HG02798 (cell line): Measurements from ENCODE around the gene SLFN14.
"Not testable (repeated sequence)": the region's sequence is repeated elsewhere in the genome, so short reads cannot be mapped to it uniquely, and the experiment has no call there.

Experiments
- ATAC-seq: cut with Tn5 transposase; IDR thresholded peaks from one replicate; pipeline ENCODE4 v1.9.1; 2021; ENCODE audit warnings: mild to moderate bottlenecking; ENCODE audit not compliant: unreplicated experiment, poor library complexity

The SLFN14 gene

DNA sequence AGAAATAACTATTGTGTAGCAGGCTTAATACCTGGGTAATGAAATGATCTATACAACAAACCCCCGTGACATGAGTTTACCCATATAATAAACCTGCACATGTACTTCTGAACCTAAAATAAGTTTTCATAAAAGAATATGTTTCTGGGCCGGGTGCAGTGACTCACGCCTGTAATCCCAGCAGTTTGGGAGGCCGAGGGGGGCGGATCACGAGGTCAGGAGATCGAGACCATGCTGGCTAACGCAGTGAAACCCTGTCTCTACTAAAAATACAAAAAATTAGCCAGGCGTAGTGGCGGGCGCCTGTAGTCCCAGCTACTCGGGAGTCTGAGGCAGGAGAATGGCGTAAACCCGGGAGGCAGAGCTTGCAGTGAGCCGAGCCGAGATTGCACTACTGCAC, 2.6 kb upstream of the SLFN14 start:
- ATAC-seq, result not testable (repeated sequence)

DNA sequence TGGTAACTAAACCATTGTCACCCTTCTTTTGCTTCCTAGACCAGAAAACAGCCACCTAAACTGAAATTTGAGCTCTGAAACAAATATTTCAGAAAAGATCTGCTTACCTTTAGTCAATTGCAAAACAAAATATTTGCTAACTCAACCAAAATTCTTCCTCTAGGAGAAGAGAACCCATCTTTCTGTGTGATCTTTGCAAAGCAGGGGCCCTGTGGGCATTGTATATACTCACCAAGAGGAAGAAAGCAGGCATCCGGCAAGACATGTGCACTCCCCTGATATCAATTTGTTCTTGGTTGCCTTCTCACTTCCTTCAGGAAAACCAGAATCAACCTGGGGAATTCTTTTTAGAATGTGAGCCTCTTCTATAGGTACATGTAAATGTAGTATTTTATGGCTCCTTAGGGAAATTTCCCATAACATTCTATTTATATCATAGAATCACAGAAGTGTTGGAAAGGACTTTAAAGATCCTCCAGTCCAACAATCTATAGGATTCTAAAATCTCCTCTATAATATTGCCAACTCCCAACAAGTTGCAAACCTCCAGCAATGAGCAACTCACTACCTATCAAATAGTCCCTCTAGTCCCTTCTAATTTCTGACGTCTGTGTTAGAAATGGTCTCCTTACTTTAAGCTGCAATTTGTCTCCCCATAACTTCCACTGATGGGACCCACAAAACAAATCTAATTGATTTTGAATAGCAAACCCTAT, 966 bp downstream of the SLFN14 start:
- no peak for ATAC-seq

DNA sequence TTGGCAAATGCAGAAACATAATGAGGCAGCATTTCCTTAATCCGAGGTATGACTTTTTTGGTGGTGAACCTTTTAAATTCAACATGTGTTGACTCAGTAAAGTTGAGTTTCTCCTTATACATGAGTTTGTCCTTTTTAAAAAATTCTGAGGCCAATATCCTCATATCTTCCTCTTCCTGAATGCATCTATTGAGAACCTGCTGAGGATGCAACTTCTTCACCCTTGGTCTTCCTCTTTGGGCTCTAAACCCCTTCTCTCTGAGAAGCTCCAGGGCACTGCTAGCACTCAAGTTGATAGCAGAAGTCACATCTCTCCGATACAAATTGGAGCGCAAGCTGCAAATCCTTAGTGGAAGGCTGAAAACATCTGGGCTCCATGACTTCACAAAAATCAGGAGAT, 3.3 kb downstream of the SLFN14 start:
- ATAC-seq, result no peak

DNA sequence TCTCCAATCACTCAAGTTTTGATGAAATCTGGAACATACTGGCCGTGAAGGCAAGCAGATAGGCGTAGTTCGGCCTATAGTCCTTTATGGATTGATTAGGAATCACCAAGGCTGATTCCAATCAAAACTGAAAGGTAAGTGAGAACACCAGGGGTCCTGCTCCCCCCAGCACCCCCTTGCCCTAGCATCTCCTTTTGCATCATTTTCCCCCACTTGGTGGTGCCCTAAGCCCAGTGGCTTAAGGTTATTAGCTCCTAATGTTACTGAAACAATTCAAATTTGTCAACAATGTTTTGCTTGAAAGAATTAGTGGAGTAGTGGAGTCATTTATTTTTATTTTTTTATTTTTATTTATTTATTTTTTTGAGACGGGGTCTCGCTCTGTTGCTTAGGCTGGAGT, 4.9 kb downstream of the SLFN14 start:
- ATAC-seq, result no peak

DNA sequence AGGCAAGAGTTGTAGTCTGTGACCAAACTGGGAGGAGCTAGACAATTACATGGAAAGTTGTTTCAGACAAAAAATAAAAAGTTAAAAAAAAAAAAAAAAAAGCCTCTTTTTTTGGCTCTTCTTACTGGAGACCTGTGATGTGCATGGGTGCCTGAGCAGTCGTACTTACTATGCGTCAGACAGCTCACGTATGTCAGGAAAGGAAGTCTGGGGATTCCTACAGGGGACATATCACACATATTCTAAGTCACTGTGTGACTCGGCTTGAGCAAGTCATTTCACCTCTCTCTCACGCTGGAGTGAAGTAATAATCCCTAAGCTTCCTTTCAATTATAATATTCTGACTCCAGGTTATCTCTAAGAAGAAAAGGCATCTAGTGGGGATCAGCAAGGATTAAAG, 6.0 kb downstream of the SLFN14 start:
- no peak for ATAC-seq

DNA sequence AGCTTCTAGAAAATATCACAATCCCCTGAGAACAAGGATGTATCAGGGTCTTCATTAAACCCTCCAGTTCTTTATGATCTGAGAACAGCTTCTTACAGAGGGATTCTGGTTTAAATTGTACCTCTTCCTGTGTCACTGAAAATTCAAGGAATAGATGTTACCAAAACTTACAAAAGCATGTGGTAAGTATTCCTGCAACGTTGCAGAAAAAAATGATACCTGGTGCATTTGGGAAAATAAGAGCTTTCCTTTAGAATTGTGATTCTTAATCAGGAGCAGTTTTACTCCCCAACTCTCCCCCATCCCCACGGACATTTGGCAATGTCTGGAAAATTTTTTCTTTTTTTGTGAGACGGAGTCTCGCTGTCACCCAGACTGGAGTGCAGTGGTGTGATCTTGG, 7.3 kb downstream of the SLFN14 start:
- ATAC-seq, result no peak

DNA sequence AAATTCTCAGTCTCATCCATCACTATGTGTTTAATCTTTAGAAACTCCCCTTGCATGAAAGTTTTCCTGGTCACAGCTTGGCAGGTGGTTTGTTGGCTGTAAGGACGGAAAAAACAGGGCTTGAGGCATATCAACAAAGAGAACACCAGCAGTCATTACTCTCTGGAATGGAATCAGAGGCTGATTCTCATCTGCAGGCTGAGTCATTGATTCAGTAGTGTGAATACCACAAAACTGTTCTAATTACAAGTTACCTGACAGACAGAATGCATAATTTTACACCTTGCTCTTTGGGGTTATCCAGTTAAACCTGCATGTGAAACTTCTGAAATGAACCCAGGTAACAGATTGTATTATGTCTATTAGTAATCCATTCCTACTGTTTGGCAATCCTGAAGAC, 11.6 kb downstream of the SLFN14 start:
- no peak for ATAC-seq

DNA sequence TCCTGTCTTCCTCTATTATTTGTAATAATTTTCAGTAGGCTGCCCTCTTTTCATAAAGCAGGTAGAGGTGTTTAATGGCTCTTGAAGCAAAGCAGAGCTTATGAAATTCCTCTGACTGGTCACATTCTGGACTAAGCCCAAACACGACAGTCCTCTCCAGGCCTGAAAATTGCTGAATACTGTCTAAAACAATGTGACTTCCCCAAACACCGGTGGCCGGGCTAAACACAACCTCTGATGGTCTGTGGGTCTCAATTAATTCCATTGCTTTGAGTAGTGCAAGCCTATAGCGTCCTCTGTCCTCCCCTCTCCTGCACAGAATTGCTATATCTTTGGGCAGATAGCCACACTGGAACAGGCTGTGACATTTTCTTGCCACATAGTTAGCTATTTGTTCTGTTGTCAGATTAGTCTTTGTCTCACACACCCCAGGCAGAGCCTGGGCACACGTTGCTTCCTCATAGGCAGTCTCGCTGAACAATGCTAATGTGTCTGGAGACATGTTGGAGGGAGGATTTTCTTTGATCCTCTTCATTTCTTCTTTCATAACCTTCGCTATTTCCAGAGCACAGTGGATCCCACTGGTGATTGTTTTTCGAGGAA, 12.3 kb downstream of the SLFN14 start:
- ATAC-seq, result no peak

DNA sequence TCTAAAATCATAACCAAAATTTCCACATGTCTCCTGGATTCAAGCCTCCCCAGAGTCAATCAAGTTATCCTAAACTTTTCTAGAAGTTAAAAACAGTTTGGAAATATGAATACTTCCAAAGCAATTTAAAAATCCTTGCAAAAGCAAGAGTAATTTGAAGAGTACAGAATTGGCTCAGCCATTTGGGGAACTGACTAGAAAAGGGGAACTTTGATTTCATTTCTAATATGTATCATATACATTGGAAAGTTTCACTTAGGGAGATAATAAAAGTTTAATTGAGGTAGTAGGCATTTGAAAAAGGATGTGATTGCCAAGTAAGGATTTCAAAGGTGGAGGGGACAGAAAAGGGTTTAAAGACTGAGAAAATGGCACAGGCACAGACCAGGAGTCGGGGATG, 14.1 kb downstream of the SLFN14 start:
- ATAC-seq, result no peak

DNA sequence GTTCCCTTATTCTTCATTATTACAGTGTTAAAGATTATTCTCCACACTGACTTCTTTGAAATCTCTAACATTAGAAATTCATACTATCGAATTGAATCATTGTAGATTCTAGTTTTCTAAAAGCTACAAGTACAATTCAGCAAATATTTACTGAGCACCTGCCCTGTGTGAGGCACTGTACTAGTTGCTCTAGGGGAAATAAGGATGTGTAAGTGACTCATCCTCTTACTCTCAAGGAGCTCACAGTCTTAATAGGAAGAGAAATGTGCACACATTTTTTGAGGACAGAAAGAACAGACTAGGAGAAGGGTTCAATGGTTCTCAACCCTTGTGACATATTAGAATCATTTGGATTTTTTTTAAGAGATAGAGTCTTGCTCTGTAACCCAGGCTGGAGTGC, 15.5 kb downstream of the SLFN14 start:
- no peak for ATAC-seq

DNA sequence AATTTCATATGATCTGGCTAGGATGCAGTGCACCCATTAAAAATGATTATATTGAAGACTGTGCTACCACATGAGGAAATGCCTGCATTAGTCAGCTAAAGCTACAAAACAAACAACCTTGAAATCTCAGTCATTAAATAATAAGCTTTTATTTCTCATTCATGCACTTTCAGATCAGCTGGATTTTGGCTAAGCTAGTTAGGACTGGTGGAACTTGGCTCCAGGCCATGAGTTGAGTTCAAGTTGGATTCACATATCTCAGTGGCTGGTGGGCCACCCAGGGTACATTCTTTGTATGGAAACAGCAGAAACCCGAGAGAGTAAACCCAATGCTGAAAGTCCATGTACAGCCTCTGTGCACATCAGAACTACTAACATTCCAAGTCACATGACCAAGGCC, 16.8 kb downstream of the SLFN14 start:
- no peak for ATAC-seq

DNA sequence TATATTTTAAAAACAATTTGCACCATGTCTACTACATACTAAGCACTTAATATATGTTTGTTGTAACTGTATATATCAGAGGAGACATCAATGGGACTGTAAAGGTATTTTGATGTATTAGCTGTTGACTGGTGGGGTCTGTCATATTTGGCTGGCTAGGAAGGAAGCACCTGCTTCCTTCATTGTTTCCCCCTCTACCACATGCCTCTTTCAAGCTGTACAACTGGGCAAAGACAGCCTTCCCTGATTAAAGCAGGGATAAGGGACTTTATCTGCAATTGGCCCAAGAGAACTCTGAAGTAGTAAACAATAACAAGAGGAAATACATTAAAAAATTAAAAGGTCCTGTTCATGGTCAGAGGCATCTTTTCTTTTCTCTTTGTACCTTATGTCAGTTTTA, 17.6 kb downstream of the SLFN14 start:
- ATAC-seq, result no peak

DNA sequence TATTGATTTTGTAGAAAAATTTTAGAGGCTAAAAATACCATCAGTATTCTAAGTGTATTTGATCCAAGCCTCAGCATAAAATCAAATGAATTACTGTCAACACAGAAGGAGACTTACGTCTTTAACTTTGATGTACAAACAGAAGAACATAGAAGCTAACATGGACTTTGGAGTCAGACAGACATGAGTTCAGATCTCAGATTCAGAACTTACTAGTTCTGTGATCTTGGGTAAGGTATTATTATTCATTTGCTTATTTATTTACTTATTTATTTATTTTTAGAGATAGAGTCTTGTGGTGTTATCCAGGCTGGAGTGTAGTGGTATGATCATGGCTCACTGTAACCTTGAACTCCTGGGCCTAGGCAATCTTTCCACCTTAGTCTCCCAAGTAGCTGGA, 19.2 kb downstream of the SLFN14 start:
- no peak for ATAC-seq

DNA sequence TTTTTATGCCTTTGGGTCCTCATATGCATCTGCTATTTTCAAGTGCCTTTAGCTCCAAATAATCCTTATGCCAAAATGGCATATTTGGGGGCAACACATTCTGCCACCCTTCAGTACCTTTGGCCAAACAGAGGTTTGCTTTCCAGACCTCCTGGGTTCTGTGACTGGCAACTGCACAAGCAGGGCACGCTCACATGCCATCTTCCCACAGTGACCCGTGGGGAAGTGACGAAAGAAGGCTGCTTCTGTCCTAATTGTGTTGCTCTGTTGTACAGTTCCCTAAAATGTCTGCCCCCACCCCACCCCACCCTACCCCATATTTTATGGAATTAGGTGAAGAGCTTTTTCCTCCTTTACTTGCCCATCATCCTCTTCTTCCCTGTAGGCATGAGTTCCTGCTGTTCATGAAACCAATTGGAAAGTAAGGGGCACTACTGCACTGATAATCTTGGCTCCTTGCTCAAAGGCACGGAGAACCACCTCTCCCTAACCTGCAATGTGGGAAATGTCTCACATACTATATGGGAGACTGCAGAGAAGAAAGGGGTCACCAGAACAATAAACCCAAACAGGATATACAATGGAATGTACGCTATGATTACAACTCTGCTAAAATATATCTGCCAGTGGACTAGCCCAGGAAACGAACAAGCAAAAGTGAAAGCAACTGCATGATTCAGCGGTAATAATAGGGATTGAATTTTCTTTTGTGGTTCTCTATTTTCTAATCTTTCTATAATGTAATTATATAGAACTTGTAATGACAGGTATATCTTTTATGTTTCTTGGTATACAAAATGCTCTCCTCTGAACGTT, 19.8 kb downstream of the SLFN14 start:
- ATAC-seq, result no peak

DNA sequence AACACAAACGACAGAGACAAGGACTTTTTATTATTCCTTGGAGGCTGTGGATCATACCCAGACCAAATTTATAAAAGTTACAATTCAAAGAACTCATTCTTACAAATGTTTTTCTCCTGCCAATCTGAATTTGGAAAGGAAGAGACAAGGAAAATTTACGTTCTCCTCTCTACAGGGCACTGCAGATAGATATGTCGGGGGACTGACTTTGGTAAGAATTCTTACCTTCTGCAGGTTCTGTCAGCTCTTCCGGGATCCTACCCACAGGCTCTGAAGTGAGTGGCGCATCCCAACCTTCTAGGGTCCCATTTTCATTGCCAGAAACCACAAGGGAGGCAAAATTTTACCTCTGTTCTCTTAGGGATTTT, 21.0 kb downstream of the SLFN14 start:
- ATAC-seq, result no peak

DNA sequence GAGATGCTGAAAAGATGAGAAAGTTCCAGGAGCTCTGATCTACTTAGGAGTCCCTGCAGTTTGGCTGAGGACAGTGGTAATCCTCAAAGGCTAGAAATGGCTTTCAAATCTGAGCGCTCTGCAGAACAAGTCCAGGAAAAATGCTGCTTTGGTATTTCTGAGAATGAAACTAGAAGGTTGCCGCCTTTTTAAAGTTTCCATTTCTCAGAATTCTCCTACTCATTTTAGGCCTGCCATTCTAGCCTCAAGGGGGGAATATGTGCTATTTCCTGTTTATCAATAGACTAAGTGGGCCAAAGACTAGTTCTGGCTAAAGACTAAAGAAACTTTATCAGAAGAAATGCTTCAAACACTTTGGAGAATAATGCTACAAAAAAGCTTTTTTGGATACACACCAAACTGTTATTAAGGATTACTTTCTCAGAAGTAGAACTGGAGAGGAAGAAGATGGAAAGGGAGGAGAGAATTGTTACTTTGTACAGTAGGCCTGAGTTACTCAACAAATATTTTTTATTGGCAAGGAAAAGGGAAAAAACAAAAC, 22.9 kb downstream of the SLFN14 start, which contains the start of gene SLFN12L:
TSS of gene SLFN12L (minus strand) at position 78 of the 541 bp plus-strand sequence. CDS start 15,314 bp downstream, outside the sequence.
- ATAC-seq, result no peak

DNA sequence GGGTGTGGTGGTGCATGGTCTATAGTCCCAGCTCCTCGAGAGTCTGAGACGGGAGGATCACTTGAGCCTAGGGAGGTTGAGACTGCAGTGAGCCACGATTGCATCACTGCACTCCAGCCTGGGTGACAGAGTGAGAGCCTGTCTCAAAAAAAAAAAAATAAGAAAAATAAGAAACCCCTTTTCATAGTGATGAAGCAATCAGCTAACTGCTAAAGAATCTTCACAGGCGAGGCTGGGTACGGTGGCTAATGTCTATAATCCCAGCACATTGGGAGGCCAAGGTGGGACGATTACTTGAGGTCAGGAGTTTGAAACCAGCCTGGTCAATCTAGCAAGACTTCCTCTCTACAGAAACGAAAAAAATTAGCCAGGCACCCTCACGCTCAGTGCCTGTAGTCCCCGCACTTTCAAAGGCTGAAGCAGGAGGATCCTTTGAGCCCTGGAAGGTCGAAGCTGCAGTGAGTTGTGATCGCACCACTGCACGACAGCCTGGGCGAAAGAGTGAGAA, 23.9 kb downstream of the SLFN14 start:
- ATAC-seq, result no peak

DNA sequence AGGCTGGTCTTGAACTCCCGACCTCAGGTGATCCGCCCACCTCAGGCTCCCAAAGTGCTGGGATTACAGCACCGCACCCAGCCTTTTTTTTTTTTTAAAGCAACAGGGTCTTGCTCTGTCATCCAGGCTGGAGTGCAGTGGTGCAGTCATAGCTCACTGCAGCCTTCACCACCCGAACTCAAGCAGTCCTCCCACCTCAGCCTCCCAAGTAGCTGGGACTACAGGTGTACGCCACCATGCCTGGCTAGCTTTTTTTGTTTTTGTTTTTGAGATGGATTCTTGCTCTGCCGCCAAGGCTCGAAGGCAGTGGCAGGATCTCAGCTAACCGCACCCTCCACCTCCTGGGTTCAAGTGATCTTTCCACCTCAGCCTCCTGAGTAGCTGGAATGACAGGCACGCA, 25.2 kb downstream of the SLFN14 start:
- not testable (repeated sequence) for ATAC-seq

DNA sequence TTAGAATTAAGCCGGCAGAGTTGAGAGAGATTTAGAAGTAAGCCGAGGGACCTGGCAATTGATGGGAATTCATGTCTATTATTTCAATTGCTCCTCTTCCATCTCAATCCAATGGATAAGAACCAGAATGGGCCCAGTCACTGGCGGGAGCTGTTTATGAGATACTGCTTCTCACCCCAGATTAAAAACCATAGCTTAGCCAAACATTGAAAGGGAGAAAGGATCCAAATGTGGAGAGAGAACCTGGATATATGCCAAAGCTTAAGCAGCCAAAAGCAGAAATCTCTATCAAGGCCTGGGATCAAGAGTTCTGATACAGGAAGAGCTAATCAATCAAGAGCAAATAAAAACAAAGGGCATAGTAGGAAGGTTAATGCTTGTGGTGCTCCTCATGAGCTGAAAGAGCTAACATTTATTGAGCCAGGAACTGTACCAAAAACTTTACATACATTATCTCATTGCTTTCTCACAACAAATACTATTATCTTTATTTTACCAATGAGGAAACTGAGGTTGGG, 26.0 kb downstream of the SLFN14 start:
- no peak for ATAC-seq

DNA sequence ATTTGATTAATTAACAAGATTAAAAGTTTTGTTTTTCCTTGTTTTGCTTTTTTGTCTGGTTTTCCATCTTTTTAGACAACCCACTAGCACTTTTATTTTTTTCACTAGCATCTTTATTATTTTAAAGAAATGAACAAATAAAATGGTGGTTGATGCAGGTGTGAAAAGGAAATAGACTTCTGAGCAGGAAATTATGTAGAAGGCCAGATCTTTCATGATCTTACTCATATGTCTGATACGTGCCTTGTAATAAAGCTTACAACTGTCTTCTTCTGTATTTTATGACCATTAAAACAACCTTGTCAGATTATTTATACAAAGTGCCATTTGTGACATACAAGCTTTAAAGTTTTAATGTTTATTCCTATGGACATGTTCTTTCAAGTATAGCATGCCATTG, 29.5 kb downstream of the SLFN14 start:
- no peak for ATAC-seq

DNA sequence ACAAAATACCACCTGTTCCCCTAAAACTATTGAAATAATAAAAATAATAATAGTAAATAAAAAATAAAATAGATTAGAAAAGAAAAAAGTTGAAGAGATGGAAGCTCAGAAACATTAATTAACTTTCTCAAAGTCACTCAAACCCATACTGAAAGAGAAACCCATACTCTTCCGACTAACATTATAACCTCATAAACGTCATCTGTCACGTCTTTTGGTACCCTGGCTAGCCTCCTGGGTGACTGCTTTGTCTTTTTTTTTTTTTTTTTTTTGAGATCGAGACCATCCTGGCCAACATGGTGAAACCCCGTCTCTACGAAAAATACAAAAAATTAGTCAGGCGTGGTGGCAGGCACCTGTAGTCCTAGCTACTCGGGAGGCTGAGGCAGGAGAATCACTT, 30.8 kb downstream of the SLFN14 start:
- ATAC-seq, result no peak
